HG02798 (cell line): ENCODE measurements around the gene GLIPR1.

ENCODE experiments used
- ATAC-seq: cut with Tn5 transposase; IDR thresholded peaks from one replicate; pipeline ENCODE4 v1.9.1; 2021; ENCODE audit warnings: mild to moderate bottlenecking; ENCODE audit not compliant: unreplicated experiment, poor library complexity

GLIPR1 gene

GRCh38 chr12:75553398-75553797 is 72.8 kb downstream of the GLIPR1 start:
- ATAC-seq: no peak
